GM12801 (cell line): ENCODE measurements around the gene DNAAF8.

ENCODE experiments used
- CTCF ChIP-seq: IDR thresholded peaks from one replicate; pipeline ENCODE4 v1.5.1; 2011; ENCODE audit warnings: control low read depth; ENCODE audit not compliant: insufficient read length; ENCODE audit errors: extremely low read depth

Gene DNAAF8

DNA sequence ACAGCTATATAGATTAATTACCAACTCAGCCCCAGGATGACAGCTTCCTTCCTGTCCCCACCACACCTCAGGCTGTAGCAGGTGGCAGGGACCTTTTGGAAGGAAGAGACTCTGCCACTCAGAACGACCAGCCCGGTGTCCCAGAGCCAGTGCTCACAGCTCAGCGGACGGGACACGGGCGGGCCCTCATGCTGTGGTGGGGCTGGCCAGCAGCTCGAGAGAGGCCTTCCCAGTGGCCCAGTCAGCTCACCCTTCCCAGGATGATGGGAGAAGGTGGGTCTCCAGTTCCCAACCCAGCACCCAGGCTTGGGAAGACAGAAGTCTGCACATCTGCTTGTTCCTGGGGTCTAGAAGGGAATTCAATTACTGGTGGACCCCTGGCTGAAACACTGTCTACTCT is 30.4 kb upstream of the DNAAF8 start:
- no peak for TF ChIP-seq CTCF

DNA sequence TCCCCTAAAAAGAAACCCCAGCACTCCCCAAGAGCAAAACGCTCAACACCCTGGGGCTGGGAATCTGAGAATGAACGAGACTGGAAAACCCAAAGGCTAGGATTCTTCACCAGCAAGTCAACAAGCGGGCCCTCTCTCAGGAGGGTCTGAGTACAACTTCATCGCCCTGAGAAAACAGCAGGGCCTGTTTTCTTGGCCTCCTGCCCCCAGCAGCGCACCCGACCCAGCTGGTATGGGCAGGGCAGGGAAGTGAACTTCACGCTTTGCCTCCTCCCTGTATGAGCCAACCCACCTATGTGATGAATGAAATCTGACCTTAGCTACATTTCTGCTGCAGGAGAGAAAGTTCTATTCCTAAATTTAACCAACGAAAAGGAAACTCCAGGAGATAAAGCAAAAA is 29.8 kb upstream of the DNAAF8 start:
- no peak for TF ChIP-seq CTCF

- TF ChIP-seq CTCF, result no peak
These were observed 29.4 kb upstream of the DNAAF8 start for GRCh38 chr16:4704913-4705312.

GRCh38 chr16:4706871-4707270 is 27.5 kb upstream of the DNAAF8 start:
- no peak for TF ChIP-seq CTCF

DNA sequence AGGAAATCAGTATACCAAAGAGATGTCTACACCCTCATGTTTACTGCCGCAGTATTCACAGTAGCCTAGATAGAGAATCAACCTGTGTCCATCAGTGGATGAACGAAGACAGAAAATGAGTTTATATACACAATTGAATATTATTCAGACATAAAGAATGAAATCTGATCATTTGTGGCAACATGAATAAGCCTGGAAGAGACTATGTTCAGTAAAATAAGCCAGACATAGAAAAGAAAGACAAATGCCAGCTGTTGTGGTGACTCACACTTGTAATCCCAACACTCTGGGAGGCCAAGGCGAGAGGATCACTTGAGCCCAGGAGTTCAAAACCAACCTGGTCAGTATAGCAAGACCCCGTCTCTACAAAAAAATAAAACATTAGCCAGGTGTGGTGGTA is 24.9 kb upstream of the DNAAF8 start:
- no peak for TF ChIP-seq CTCF

- TF ChIP-seq CTCF, result no peak
These were observed 20.5 kb upstream of the DNAAF8 start for GRCh38 chr16:4713663-4714501.

DNA sequence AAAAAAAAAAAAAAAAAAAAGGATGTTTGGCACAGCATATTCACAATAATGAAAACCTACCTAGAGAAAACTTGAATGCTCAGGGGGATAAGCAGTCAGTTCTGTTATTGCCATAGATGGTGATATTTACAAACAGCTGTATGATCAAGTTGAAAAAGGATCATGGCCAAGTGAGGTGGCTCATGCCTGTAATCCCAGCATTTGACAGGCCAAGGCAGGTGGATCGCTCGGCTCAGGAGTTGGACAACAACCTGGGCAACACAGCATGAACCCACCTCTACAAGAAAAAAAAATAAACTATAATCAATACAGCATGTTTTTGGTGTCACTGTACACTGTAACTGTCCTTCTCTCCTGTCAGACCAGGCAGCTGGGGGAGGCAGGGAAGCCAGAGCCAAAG is 19.3 kb upstream of the DNAAF8 start:
- TF ChIP-seq CTCF, result no peak

DNA sequence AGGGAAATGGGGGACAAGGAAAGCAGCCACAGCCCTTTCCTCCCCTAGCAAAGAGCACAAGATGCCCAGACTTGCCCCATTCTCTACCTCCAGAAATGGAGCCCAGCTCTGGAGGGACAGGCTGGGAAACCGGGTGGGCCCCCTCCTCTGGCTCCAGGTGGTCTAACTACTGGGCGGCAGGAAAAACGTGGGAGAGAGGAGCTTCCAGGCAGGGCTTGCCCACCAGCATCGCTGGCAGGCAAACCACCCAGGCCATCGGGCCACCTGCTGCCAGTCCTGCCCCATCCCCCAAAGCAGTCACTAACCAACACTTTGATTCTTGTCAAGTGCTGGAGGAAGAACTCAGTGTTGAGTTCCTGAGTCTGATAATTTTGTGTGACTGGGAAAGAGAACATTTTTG is 15.9 kb upstream of the DNAAF8 start:
- TF ChIP-seq CTCF, result no peak
